DMS53 treated with DMSO at 0.1 percent for 48 hours (cell line): ENCODE results near the gene KRT15.
A peak's percentile ranks its signal among the peaks of the same experiment; 100 is the strongest.

Experiments
- DNase-seq: peaks from one replicate; lab custom pipeline; 2025; ENCODE audit not compliant: unreplicated experiment; lab: John Stamatoyannopoulos, UW

The KRT15 gene

GRCh38 chr17:41505809-41506767, 12.6 kb downstream of the KRT15 start:
- no peak for DNase-seq

DNA sequence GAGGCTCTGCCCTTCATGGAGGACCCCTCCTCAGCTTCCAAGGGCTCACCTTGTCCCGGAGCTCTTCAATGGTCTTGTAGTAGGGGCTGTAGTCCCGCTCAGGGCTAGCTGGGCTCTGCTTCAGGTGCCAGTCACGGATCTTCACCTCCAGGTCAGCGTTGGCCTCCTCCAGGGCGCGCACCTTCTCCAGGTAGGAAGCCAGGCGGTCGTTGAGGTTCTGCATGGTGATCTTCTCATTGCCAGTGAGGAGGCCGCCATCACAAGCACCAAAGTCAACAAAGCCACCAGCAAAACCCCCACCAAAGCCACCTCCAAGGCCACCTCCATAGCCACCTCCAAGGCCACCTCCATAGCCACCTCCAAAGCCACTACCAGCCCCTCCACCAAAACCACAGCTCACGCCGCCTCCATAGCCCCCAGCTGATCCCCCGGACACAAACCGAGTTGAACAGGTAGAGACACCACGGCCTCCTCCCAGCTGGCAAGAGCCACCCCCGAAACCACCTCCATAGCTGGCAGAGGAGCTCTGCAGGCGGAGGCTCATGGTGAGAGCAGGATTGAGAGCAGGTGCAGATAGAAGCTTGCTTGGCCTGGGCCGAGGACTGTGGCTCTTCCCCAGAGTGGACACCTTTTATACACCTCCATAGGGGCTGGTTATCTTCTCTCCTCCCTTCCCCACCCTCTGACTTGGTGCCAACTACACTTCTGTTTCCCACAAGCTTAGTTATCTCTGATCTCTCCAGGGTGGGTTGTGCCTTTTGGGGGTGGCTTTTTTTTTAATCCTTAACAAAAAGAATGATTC, 13.5 kb downstream of the KRT15 start, which contains the start of gene KRT13:
TSS of gene KRT13 (minus strand) at position 606 of the 802 bp plus-strand sequence. CDS start at position 544, 62 bp downstream.
- DNase-seq, result no peak

DNA sequence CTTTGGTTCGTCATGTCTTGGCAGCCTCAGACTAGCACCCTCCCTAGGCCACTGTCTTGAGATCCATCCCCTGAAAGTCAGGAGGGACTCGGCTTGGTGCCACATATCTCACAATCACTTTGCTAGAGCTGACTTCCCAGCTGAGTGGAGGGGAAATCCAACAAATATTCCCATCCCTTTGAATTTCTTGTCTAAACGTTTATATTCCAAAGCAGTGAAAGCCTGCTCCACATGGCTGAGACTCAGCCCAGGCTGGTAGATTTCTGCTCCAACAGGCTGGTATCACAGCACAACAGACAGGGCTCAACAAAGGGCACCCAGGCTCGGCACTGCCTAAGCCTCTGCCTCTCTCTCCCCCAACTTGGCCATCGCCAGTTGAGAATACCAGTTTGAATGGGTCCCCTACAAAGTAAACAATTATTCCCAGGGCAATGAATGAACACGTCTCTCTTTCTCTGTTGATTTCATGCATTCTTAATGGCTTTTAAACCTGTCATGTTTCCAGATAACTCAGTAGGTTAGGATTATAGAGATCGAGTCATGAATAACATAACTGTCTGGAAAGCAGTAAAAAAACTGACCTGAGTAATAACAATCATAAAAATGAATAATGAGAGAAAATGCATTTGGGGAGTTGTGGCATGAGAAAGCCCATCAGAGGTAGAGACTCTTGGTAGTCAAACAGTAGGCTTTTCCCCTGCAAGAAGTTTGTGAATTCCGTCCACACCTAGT, 14.3 kb downstream of the KRT15 start:
- DNase-seq, result no peak

- no peak for DNase-seq
Observed at GRCh38 chr17:41503202-41503601, 15.5 kb downstream of the KRT15 start.

GRCh38 chr17:41500131-41500911, 18.4 kb downstream of the KRT15 start:
- DNase-seq, result no peak

DNA sequence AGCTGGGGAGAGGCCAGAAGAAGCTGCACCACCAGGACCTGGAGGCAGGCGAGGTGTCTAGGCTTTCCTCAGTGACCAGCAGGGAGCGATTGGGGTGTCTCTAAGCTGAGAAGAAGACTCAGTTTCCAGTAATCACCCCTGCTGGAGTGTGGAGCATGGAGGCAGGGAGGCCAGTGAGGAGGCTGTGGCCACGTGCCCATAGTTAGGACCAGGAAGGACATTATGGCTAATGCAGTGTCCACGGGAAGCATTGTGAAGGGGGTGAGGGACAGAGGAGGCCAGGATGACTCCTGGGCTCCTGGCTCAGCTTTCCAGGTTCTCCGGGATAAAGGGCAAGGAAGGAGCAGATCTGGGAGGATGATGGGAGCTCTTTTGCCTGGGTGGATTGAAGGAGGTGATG, 19.0 kb downstream of the KRT15 start:
- DNase-seq, result no peak

GRCh38 chr17:41498276-41498675, 20.4 kb downstream of the KRT15 start:
- no peak for DNase-seq

DNA sequence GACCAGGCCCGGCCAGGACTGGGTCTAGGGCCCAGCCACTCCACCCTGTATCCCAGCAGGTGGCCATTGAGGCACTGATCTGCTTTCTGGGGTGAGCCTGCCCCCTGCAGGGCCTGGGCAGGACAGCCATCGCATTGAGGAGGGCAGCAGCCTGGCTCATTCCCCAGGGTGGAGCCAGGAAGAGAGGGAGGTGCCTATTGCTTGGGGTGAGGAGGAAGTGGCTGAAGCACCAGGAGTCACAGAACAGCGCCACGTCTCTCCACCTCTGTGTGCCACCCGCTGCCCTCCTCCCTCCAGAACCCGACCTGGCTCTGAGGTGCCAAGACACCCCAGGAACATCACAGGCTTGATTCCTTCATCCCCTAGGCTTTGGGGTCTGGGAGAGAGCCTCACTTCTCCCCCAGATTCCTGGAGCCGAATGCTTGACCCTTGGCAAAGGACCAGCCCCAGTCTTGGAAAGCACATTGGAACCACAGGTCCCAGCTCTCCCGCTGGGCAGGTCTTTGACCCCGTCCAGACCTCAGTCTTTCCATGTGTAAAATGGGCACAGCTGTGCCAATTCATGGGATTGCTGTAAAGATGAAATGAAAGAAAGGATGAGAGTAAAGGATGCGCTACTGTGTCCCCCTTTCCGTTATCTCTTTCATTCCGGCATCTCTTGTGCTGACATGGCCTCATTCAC, 21.7 kb downstream of the KRT15 start:
- DNase-seq, result peak; percentile 87

GRCh38 chr17:41494524-41494923, 24.2 kb downstream of the KRT15 start:
- DNase-seq, result no peak

DNA sequence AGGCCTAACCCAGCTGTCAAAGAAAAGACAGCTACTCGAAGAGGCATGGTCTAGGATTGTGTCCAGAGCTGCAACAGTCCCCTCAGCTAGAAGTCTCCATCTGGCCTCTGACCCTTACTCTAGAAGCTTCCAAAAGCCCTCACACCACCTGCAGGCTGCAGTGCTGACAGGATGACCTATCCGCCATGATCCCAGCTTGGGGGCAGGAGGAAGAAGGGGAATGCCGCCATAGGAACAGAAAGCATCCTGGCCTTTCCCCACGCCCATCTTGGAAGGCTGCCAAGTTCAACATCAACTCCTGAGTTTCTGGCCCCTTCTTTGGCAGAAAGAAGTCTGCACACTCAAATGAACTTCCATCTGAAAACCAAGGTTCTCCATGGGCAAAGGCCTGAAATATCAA, 25.9 kb downstream of the KRT15 start:
- no peak for DNase-seq

GRCh38 chr17:41492351-41492750, 26.3 kb downstream of the KRT15 start:
- DNase-seq, result no peak

- DNase-seq, result no peak
Observed at GRCh38 chr17:41491476-41491875, 27.2 kb downstream of the KRT15 start.

- DNase-seq, result no peak
Observed at GRCh38 chr17:41490000-41490990, 28.4 kb downstream of the KRT15 start.

DNA sequence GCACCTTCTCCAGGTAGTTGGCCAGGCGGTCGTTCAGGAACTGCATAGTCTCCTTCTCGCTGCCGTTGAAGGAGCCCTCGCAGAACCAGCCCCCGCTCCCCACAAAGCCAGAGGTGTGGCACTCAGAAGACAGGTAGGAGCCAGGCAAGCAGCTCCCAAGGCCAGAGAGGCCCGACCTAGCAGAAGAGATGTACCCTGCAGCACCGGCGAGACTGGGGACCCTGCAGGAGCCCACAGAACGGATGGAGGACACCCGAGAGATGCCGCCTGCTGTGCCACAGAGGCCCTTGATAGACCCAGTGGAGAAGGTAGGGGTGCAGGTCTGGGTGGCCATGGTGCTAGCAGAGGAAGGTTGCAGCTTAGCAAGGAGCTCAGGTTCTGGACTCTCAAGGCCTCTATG, 29.2 kb downstream of the KRT15 start, which contains the start of gene KRT36:
TSS of gene KRT36 (minus strand) at position 380 of the 400 bp plus-strand sequence. CDS start at position 334, 46 bp downstream.
- no peak for DNase-seq

GRCh38 chr17:41486809-41487530, 31.7 kb downstream of the KRT15 start:
- no peak for DNase-seq

GRCh38 chr17:41486316-41486715, 32.4 kb downstream of the KRT15 start:
- no peak for DNase-seq

DNA sequence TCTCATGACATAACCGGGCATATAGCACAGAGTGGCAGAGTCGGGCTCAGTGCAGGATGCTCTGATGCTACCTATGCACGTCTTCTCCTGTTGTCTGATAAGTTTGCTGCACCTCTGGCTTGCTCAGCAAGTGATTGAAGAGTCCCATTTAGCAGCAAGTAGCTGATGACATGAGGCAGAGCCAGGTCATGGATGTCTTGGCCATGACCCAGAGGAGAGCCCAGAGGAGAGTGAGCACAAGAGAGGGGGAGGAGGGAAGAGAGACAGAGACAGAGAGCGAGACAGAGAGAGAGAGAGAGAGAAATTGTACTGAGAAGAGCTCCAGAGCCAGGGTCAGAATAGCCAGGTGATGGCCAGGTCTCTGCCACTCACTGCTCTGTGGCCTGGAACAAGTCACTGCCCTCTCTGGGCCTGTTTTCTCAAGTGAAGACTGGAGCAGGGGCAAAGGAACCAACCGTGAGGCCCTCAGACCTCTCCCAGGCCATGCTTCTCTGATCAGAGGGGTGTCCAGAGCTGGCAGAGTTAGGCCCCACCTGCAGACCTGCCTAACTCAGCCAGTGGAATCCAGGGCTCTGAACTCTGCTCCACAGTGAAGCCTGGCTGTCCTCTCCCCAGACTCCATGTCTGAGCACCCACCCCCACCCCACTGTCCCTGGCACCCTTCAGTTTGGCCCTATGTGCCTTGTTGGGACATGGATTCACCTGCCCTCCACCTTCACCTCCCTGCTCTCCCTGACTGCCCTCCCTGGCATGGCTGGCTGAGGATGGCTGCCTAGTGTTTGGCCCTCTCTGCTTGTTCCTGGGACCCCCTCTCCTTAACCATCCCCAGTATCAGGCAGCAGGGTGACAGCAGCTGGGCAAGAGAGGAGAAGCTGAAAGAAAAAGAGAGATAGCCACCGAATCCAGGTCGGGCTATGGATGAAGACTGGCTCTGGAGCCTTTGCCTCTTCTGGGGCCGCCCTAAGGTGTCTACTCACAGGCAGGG, 33.5 kb downstream of the KRT15 start:
- no peak for DNase-seq
